Lower lobe of right lung (tissue), 2 donors: Measurements from ENCODE around the gene CD80. TPM values are rescaled to one million over a fixed set of nuclear protein-coding genes. Genes with fewer than 3 reads are reported as not detected.

Source experiments
- ATAC-seq, 2 donors: fragments of 200-7000 bp; cut with Tn5 transposase; one replicate each; pipeline ENCODE4 v1.9.1; 2020 to 2022; ENCODE audit warnings: mild to moderate bottlenecking in 2 of 2, moderate library complexity in 2 of 2
- DNase-seq: peaks from one replicate; pipeline ENCODE4 v3.0.0-alpha.2; 2020
- H3K27ac ChIP-seq: fragments of 200-600 bp; one replicate; pipeline ENCODE4 v1.8.0; 2022
- H3K27me3 ChIP-seq: fragments of 200-600 bp; one replicate; pipeline ENCODE4 v1.8.0; 2022; ENCODE audit warnings: low read depth
- H3K36me3 ChIP-seq: fragments of 200-600 bp; one replicate; pipeline ENCODE4 v1.8.0; 2022; ENCODE audit warnings: mild to moderate bottlenecking
- H3K4me1 ChIP-seq: fragments of 200-600 bp; one replicate; pipeline ENCODE4 v1.8.0; 2022
- H3K4me3 ChIP-seq: fragments of 200-600 bp; one replicate; pipeline ENCODE4 v1.8.0; 2022; ENCODE audit warnings: mild to moderate bottlenecking
- H3K9me3 ChIP-seq: fragments of 200-600 bp; one replicate; pipeline ENCODE4 v1.8.0; 2022
- intact Hi-C: fragments of 100-400 bp; cut with DNase I; formaldehyde crosslinking; loops from one replicate; pipeline ENCODE4 v1.11.0; 2022
- total RNA-seq: library from RNA; stranded (reverse); fragmentation: NEBNext Ultra II Directional; extraction: Animal tissue kit (Norgen Biotek cat#: 25700); gene quantifications from one replicate; pipeline ENCODE4 v1.2.1, GENCODE V29; 2021
- TF ChIP-seq, protein P1 (sequence below): fragments of 200-600 bp; IDR thresholded peaks from one replicate; pipeline ENCODE4 v1.8.0; 2022; ENCODE audit warnings: antibody characterized with exemption, mild to moderate bottlenecking
- donor health status: DM: no; HTN: yes; CAD: no; lungs with severe emphysema.

The CD80 gene
- total RNA-seq, 1 donor from 2014 or later: 8.6 TPM

DNA sequence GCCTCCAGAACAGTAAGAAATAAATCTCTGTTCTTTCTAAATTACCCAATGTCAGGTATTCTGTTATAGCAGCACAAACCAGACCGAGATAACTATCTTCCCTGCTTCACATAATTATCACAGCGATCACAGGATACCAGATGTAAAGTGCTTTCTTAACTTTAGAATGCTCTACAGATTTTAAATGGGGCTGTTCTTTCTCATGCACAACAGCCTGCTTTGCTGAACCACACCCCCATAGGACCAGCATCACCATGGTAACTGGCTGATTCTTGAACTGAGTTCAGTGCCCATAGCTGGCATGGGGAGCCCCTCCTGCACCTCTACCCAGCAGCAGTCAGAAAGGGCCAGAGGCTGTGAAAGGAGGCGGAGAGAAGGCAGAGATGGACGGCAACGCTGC, 7.8 kb downstream of the CD80 start:
- TF ChIP-seq, protein P1, sequence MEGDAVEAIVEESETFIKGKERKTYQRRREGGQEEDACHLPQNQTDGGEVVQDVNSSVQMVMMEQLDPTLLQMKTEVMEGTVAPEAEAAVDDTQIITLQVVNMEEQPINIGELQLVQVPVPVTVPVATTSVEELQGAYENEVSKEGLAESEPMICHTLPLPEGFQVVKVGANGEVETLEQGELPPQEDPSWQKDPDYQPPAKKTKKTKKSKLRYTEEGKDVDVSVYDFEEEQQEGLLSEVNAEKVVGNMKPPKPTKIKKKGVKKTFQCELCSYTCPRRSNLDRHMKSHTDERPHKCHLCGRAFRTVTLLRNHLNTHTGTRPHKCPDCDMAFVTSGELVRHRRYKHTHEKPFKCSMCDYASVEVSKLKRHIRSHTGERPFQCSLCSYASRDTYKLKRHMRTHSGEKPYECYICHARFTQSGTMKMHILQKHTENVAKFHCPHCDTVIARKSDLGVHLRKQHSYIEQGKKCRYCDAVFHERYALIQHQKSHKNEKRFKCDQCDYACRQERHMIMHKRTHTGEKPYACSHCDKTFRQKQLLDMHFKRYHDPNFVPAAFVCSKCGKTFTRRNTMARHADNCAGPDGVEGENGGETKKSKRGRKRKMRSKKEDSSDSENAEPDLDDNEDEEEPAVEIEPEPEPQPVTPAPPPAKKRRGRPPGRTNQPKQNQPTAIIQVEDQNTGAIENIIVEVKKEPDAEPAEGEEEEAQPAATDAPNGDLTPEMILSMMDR: no peak
- H3K36me3 ChIP-seq: no peaks in the 10 kb centered on the region
- intact Hi-C loops: no loop called here
- no peak for DNase-seq
- peaks cover 8% of the 10 kb centered on the region for H3K4me1 ChIP-seq
- no peak overlapping the region for H3K4me3 ChIP-seq
- H3K27ac ChIP-seq: no peak overlapping the region
- H3K27me3 ChIP-seq: no peaks in the 10 kb centered on the region
- H3K9me3 ChIP-seq: no peaks in the 10 kb centered on the region
- no peak for ATAC-seq

DNA sequence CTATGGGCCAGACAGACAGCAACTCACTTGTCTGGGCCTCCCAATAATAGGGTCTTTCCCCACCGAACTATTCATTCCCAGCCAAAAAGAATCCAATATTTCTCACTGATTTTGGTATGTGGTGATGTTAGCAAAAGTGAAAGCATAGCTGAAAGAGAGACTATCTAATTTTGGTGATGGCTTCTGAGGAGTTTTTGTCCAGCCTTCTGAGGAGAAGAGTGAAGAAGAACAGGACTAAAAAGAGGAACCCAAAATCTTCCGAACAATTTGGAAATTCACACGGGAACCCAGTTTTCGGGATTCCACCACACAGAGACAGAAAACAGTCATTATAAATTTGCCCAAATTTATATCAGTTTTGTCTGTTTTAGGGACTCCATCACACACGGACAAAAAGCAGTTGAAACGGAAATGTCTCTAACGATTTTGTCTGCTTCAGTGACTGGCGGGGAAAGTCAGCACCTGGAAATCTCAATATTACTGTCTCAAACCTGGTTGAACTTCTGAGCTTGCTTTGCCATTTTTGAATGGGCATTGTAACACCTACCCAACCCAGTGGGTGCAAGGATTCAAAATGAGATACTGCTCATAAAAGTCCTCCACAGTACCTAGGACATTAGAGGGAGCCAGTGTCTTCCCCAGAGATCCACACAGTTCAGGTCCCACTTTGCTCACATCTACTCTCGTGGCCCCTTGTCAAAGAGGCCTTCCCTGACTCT, 9.1 kb downstream of the CD80 start:
- no peaks in the 10 kb centered on the region for H3K9me3 ChIP-seq
- H3K36me3 ChIP-seq: no peaks in the 10 kb centered on the region
- peaks cover 2% of the 10 kb centered on the region for H3K4me1 ChIP-seq
- H3K27me3 ChIP-seq: no peaks in the 10 kb centered on the region
- no peak overlapping the region for H3K4me3 ChIP-seq
- DNase-seq (no peak), ATAC-seq (no peak)
- H3K27ac ChIP-seq: no peak overlapping the region
- TF ChIP-seq, protein P1: no peak
- intact Hi-C loops: no loop called here

DNA sequence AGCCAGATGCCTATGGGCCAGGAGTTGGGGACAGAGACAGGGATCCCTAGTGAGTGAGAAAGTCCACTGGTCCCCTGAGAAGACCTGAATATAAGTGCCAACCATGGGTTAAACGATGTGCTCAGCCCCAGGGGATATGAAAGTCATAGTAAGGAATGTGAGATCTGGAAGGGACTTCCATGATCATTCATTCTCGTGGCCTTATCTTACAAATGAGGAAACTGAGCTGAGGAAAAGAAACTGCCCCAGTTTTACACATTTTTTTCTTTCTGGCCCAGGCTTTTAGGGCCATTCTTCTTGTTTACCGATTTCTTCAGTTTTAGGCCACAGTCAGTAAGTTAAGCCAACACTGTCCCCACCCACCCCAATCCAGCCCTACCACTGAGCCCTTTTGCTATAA, 11.1 kb downstream of the CD80 start:
- intact Hi-C loops: no loop called here
- Histone ChIP-seq H3K4me1 (no peaks in the 10 kb centered on the region), H3K36me3 (no peaks in the 10 kb centered on the region), H3K27me3 (no peaks in the 10 kb centered on the region), H3K4me3 (no peak overlapping the region), H3K9me3 (no peaks in the 10 kb centered on the region), H3K27ac (no peak overlapping the region)
- DNase-seq (no peak), ATAC-seq (no peak)
- TF ChIP-seq, protein P1: no peak

DNA sequence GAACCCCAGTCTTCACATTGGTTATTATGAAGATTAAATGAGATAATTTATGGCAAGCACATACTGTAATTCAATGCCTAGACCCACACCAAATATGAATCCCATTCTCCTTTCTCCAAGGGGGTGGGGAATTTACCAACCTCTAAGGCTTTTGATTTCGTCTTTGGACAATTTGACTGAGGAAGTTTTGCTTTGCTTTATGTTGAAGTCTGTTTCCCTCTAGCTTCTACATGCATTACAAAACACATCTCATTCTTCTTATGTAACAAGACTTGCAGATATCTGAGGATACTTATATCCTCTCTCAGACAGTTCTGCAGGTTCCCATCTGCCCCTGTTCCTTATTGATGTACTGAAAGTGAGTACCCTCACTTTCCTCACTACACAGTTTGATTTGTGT, 12.2 kb downstream of the CD80 start:
- H3K4me1 ChIP-seq: no peaks in the 10 kb centered on the region
- H3K9me3 ChIP-seq: no peaks in the 10 kb centered on the region
- no peak overlapping the region for H3K4me3 ChIP-seq
- H3K27me3 ChIP-seq: no peaks in the 10 kb centered on the region
- TF ChIP-seq, protein P1: no peak
- DNase-seq (no peak), ATAC-seq (no peak)
- H3K27ac ChIP-seq: no peak overlapping the region
- intact Hi-C loops: no loop called here
- H3K36me3 ChIP-seq: no peaks in the 10 kb centered on the region

DNA sequence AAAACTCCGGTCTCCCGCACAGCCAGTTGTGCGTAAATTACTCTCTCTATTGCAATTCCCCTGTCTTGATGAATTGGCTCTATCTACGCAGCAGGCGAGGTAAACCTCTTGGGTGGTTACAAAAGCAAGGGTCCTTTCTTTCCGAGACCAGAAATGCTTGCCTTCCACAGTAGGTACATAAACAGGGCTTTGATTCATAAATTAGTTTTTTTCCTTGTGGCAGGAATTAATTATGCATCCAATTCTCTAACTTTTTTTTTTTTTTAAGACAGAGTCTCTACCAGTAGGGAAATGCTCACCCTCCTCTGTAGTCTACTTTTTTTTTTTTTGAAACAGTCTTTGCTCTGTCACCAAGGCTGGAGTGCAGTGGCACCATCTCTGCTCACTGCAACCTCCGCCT, 16.3 kb downstream of the CD80 start:
- intact Hi-C loops: no loop called here
- no peak overlapping the region for H3K27ac ChIP-seq
- no peak for ATAC-seq

More for the DNA sequence above, 16.3 kb downstream of the CD80 start:
- TF ChIP-seq, protein P1: no peak
- no peaks in the 10 kb centered on the region for H3K4me1 ChIP-seq
- H3K36me3 ChIP-seq: no peaks in the 10 kb centered on the region
- H3K27me3 ChIP-seq: no peaks in the 10 kb centered on the region
- no peak for DNase-seq
- H3K4me3 ChIP-seq: no peak overlapping the region
- H3K9me3 ChIP-seq: no peaks in the 10 kb centered on the region
